HG03103 (cell line): ENCODE measurements around the gene ELMO1.

Source experiments
- ATAC-seq: cut with Tn5 transposase; IDR thresholded peaks from one replicate; pipeline ENCODE4 v1.9.1; 2021; ENCODE audit warnings: low read depth; ENCODE audit not compliant: unreplicated experiment

Gene ELMO1

GRCh38 chr7:36874041-36874440 lies 574.6 kb downstream of the ELMO1 start:
- no peak for ATAC-seq

DNA sequence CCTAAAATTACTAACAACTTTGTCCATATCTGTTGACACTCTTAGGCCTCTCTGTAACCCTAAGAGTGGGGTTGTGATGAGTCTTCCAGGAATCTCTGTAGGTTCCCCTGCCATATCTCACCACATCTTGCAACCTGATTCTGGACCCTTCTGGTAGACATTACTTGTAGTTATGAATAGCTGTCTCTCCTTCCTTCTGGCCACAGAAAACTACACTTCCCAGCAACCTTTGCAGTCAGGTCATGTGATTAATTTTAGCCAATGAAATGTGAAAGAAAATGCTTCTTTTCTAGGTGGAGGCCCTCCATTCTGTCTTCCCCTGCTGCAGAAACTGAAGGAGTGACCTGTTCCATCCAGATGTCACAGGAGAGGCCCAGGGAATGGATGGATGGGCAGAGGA lies 576.8 kb downstream of the ELMO1 start:
- ATAC-seq: no peak

GRCh38 chr7:36871355-36871738 lies 577.3 kb downstream of the ELMO1 start:
- no peak for ATAC-seq

DNA sequence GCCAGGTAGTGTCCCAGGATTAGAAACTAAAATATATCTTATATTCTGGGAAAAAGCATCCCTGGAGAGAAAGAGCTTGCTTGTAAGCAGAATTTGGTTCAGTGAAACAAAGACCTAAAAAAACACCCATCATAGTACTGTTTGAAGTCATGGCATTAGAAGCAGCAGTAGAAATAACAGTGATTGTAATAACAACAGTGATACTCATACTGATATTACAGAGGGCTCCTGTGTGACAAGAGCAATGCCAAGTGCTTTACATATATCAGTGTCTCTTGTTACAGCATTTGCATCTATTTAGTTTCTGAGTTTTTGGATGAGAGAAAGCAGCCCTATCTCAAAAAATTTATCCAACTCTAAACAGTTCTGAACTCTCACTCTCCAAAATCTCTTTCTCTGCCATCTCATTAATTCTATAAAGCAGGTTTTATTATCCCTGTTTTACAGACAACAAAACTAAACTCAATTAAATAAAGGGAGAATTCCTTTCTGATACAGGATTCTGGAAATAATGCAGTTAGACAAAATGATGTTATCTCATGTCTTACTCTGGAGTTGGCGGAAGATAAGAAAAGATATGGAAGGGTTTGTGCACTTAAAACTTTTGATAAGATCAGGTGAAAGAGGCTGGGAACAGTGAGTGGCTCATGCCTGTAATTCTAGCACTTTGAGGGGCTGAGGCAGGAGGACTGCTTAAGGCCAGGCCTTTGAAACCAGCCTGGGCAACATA lies 577.9 kb downstream of the ELMO1 start:
- ATAC-seq: no peak

DNA sequence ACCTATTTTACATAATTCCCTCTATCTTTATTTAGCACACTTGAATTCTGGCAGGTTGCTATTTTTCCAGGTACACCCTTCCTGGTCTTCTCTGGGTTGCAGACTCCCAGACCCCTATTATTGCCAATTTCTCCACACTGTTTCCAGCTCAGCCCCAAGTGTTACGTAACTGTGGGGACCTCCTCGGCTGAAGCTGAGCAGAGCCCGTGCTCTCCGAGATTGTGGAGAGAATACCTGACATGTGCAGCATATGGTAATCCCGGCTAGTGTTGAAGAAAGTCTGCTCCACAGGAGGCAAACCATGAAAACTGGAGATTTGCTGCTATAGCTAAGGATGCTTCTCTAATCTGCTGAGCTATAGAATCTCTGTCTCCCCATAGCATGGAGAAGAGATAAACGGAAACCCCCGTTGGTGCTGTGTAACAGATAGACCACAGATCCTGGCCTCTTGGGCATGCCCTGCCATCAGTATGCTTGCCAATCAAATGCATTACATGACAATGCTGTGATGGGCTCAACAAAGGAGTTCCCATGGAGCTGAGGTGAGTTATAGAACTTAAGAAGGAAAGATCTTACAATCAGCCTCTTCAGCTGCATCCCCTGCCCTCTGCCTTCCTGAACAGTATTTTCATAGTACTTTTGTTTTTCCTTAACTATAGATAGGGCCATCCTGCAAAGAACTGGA lies 579.8 kb downstream of the ELMO1 start:
- no peak for ATAC-seq

DNA sequence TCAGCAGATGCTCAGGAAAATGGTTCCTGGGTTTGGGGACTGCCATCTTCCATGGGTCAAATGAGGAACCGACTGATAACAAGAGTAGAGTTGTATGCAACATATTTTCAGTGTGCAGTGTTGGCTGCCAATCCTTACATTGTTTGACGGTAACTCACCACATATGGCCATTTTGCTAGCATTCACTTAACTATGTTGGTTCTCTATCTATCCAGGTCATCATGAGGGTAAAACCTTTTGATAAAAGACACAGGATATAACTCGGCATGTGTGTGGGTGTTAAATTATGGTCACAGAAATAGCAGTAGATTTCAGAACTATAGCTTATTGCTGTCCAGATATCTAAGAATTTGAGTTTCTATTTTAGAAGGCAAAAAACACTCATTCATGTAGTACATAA lies 583.6 kb downstream of the ELMO1 start:
- no peak for ATAC-seq

DNA sequence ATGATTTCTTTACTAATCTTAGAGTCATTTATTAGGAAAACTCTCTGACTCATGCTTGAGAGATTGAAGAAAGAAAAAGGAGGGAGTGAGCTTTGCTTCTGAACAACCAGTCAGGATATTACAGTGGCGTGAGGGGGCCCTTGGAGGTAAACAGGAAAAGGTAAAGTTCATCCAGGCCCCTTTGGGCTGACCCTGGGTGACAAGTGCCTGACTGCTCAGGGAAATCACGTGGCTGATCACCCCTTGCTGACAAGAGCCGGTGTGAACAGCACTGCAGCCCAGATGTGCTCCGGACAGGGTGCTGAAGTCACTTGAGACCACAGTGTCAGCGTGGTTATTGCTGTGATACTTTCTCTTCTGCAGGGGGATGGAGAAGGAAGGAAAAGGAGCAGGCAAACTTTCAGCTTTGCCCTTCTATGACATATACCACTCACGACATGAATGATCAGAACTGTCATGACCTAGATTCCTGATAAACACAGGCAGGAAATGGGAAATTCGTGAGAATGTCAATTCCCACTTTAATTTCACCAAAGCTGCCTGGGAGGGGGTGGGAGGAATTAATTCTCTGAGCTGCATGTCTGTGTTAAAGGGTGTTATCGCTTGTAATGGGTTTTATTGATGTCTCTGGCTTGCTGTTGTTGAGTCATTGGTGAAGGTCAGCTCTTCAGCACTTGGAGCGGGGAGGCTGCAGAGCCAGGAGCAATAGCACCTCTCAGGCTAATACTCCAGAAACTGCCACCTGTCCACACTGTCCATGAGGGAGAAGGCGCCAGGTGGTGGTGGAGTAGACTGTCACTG lies 584.6 kb downstream of the ELMO1 start:
- no peak for ATAC-seq

DNA sequence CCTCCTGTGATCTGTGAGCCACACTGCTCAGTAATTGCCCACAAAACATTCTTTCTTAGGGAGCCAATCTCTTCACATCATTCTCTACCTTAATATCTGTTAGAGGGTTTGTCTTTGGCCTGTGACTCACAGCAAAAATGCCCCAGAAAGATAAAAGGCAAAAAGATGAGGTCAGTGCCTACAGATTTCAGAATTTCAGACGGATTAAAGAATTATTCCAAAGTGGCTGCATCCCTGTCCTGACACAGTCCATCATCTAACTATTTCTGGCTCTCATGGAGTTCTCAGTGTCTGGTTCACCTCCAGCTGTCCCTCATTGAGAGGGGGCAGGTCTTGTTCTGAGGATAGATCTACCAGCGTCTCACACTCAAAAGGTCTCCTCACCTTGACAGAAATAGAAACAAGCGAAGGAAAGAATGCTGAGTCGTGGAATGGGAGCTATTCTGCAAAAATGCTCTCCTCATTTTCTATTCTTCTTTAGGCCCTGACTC lies 585.8 kb downstream of the ELMO1 start:
- no peak for ATAC-seq

GRCh38 chr7:36861656-36862055 lies 587.0 kb downstream of the ELMO1 start:
- no peak for ATAC-seq

GRCh38 chr7:36860681-36861080 lies 588.0 kb downstream of the ELMO1 start:
- ATAC-seq: no peak

DNA sequence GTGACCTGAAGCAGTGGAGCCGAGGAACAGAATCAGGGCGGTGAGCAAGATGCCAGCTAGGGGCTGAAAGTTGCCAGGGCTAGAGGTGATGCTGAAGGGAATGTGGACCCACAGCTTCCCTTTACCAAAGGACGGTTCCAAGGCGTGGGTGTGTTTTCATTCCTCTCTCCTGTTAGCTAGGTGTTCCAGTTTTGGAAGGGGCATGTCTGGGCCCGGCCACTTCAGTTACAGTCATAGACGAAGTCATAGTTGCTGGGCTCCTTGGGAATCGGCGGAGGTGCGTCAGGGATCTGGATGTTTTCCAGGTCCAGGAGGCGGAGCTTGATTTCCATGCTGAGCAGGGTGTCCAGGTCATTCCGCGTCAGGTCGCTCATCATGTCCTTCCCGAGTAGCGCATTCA lies 593.3 kb downstream of the ELMO1 start:
- ATAC-seq: no peak

DNA sequence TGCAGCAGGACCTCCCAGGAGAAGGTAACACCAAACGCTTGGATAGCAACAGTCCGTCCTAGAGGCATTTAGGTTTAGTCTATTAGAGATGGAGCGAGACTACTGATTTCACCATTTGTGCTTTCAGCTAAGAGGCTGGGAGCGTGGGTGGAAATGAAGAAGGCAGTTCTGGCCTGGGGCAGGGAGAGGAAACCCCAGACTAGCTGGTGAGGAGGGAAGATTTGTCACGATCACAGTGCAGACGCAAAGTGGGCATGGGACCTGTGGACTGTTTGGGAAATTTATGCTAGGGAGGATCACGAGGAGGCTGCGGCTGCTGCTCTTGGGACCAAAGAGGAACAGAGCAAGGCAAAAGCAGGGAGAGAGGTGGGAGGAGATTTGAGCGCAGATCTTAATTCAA lies 594.0 kb downstream of the ELMO1 start:
- ATAC-seq: no peak

GRCh38 chr7:36852931-36853330 lies 595.7 kb downstream of the ELMO1 start:
- ATAC-seq: no peak

DNA sequence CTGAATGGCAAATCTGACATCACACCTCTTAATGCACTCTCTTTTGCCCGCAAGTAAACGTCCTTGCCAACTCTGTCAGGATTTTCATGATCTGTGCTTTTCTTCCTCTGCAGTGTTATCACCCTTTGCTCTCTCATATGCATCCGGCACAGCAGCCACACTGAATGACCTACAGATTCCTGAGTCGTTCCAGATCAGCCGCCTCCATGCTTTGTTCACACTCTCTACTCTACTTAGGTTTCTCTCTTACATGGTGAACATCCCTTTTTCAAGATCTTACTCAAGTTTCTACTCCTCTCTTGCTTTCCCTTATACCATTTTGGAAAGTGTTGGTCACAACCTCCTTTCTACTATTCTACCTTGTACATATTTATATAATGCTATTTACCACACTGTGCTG lies 596.6 kb downstream of the ELMO1 start:
- ATAC-seq: no peak

GRCh38 chr7:36851382-36851781 lies 597.3 kb downstream of the ELMO1 start:
- ATAC-seq: no peak

DNA sequence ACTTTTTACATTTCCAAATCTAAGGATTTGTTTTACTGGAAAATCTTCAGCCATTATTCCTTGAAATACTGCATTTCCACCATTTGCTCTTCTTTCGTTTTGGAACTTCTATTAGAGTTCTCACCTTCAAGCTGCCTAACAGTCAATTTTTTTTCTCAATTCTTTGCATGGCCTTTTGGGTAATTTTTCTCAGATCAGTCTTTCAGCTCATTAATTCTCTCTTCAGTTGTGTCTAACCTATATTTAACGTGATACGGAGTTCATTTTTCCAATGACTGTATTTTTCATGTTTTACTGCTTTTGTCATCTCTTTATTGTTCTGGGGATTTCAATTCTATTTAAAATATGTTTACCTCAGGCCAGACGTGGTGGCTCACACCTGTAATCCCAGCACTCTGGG lies 600.7 kb downstream of the ELMO1 start:
- no peak for ATAC-seq

DNA sequence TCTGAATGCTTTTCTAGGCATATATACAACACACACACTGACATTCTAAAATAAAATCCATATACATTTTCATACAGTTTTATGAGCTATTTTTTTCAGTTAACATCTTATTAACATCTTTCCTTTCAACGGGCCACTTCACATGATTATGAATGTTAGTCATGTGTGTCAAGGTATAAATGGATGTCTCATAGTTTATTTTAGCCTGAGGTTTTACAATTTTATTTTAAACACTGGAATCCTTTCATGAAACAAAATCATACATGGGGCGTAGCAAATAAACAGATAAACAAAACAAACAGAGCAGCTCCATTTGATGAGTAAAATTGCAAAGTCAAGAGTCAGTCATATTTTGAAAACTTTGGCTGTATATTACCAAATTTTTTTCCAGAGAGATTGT lies 604.3 kb downstream of the ELMO1 start:
- no peak for ATAC-seq

DNA sequence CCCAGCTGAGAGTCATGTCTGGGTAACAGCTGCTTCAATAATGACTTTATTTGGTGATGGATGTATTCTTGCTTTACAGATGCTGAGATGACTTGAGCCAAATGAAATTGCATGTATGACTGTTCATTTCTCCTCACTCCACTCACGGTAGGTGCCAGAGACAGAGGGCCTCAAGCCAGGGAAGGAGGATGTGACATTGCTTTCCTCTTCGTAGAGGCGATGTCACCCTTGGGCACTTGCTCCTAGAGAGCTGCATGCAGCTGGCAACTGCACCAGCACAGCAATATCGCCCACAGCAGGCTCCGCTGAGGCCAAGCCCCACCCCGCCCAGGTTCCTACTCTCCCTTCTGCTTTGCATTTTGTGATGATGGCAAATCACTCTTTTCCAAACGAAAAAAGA lies 607.8 kb downstream of the ELMO1 start:
- no peak for ATAC-seq

- ATAC-seq: no peak
These were observed 609.9 kb downstream of the ELMO1 start for GRCh38 chr7:36838616-36839225.

- no peak for ATAC-seq
These were observed 617.6 kb downstream of the ELMO1 start for GRCh38 chr7:36831049-36831448.
